Adrenal gland (tissue), 12 donors: Measurements from ENCODE around the gene SHMT2. TPM values are rescaled to one million over a fixed set of nuclear protein-coding genes. Genes with fewer than 3 reads are reported as not detected.

Experiments used
- DNase-seq, 7 donors: peaks; one replicate each; pipeline ENCODE4 v3.0.0-alpha.2; 2019 to 2020
- H3K27ac ChIP-seq, 5 donors: fragments of 200-600 bp; sonication (generic) in 4 of 5; 1 replicate in 3 of 5; 2 replicates in 2 of 5; pipeline versions ENCODE4 v1.5.1 to v1.8.0; 2016 to 2020; ENCODE audit warnings: mild to moderate bottlenecking in 1 of 5
- H3K27me3 ChIP-seq: fragments of 200-600 bp; 2 replicates; pipeline ENCODE4 v1.8.0; 2021
- H3K36me3 ChIP-seq, 2 donors: fragments of 200-600 bp; replicated peaks in 1 of 2; 1 replicate in 1 of 2; 2 replicates in 1 of 2; pipeline versions ENCODE4 v1.5.1 to v1.8.0; 2018 to 2022
- H3K4me1 ChIP-seq, 2 donors: fragments of 200-600 bp; replicated peaks in 1 of 2; 1 replicate in 1 of 2; 2 replicates in 1 of 2; pipeline versions ENCODE4 v1.5.1 to v1.8.0; 2018 to 2021
- H3K4me3 ChIP-seq, 4 donors: fragments of 200-600 bp; sonication (generic) in 3 of 4; one replicate each; pipeline ENCODE4 v1.5.1; 2016 to 2018
- H3K9me3 ChIP-seq, 3 donors: fragments of 200-600 bp; sonication (generic) in 1 of 3; replicated peaks in 1 of 3; 1 replicate in 2 of 3; 2 replicates in 1 of 3; pipeline versions ENCODE4 v1.5.1 to v1.8.0; 2016 to 2021
- POLR2A ChIP-seq, 2 donors: fragments of 450-650 bp; IDR thresholded peaks; one replicate each; pipeline ENCODE4 v1.6.1; 2017; ENCODE audit warnings: antibody characterized with exemption in 2 of 2, mild to moderate bottlenecking in 2 of 2, moderate library complexity in 1 of 2
- WGBS, 4 donors: extraction: QIAGEN DNeasy Blood & Tissue Kit in 2 of 4; methylation state at CpG; one replicate each; pipeline versions ENCODE4 v1.1.5 to v1.1.7; 2013 to 2017; 5-methylcytosine and 5-hydroxymethylcytosine counted together
- intact Hi-C, 2 donors: fragments of 100-400 bp; cut with DNase I; formaldehyde crosslinking; loops; one replicate each; pipeline versions ENCODE4 v1.14.1 to v1.15.0; 2022 to 2023
- polyA plus RNA-seq, 3 donors: library from polyadenylated mRNA; stranded (reverse); fragments of 200-250 nt in 2 of 3; fragments of 350-450 nt in 1 of 3; fragmentation: Illumina TruSeq in 1 of 3; extraction: RNeasy Lipid Tissue Mini Kit (QIAGEN cat#74804) in 1 of 3; gene quantifications; one replicate each; pipeline ENCODE4 v1.2.3, GENCODE V29; 2013 to 2014
- total RNA-seq, 9 donors: library from RNA; depleted of rRNA in 4 of 9; stranded (reverse); fragments of >200 nt in 4 of 9; fragments of 120-200 nt in 1 of 9; fragmentation: NEBNext Ultra II Directional in 1 of 9; extraction: Animal tissue kit (Norgen Biotek cat#: 25700) in 1 of 9; gene quantifications; one replicate each; pipeline versions ENCODE4 v1.1.0 to v1.2.4, GENCODE V29; 2013 to 2023
- TF ChIP-seq, protein P1 (sequence below), 6 experiments: fragments of 450-650 bp in 4 of 6; fragments of 200-600 bp in 2 of 6; sonication (generic) in 1 of 6; IDR thresholded peaks; 1 replicate in 5 of 6; 2 replicates in 1 of 6; pipeline versions ENCODE4 v1.5.1 to v1.8.0; 2016 to 2021; ENCODE audit warnings: antibody characterized with exemption in 6 of 6, mild to moderate bottlenecking in 2 of 6, moderate library complexity in 1 of 6
- donor health status: healthy with polysubstance abuse.
- donor health status: Bipolar disorder and iron deficiency.
- donor health status: DM: yes; HTN: yes; CAD: no.
- donor health status: DM: no; HTN: no; CAD: no.
- donor health status: DM: no; HTN: no; CAD: no.
- donor health status: DM: yes; HTN: yes; CAD: no.

Gene SHMT2
- total and polyA plus RNA-seq, 12 donors, result 25.2 to 94.7 (median 65.0) TPM

DNA sequence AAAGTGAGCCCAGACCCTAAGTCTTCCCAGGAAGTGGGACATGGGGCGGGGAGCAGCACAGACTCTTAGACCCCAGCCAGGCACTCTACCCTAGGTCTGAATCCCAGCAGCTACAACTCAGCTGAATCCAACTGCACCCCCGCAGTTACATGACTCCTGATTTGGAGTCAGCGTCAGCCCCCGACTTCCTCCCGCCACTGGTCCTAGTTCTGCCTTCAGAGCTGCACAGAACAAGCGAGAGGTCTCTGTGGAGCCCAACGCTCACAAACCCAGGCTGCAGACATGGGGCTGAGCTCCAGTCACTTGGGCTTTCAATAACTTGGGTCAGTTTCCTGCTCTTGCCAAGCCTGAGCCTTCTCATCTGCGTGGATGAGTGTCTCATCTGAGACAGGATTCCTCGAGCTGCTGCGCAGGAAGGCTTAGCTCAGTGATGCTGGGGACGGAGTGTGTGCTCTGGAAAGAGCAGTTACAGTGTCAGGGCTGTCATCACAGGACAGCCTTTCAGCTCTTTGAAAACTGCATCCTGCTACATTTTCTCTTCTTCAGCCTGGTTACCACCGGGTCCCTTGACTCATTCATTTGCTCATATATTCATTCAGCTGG is 43.5 kb upstream of the SHMT2 start:
- no peaks in the 10 kb centered on the region for H3K27me3 ChIP-seq
- no peak overlapping the region for H3K4me3 ChIP-seq
- intact Hi-C loops, result loop anchor here in 1 of 2 donors (10.0 kb wide), 1 partner anchor 111 kb away; the partner anchor contains the start of gene NEMP1
- H3K9me3 ChIP-seq, result no peaks in the 10 kb centered on the region
- H3K36me3 ChIP-seq, result peaks cover 0 to 74% of the 10 kb centered on the region in 2 donors
- no peak for TF ChIP-seq POLR2A (IDR thresholded peaks at IDR 0.05)
- TF ChIP-seq, protein P1, sequence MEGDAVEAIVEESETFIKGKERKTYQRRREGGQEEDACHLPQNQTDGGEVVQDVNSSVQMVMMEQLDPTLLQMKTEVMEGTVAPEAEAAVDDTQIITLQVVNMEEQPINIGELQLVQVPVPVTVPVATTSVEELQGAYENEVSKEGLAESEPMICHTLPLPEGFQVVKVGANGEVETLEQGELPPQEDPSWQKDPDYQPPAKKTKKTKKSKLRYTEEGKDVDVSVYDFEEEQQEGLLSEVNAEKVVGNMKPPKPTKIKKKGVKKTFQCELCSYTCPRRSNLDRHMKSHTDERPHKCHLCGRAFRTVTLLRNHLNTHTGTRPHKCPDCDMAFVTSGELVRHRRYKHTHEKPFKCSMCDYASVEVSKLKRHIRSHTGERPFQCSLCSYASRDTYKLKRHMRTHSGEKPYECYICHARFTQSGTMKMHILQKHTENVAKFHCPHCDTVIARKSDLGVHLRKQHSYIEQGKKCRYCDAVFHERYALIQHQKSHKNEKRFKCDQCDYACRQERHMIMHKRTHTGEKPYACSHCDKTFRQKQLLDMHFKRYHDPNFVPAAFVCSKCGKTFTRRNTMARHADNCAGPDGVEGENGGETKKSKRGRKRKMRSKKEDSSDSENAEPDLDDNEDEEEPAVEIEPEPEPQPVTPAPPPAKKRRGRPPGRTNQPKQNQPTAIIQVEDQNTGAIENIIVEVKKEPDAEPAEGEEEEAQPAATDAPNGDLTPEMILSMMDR (IDR thresholded peaks at IDR 0.05), result no peak
- no peak overlapping the region for H3K27ac ChIP-seq
- WGBS, 4 donors, result 83 to 91% (median 90%) methylated on average over 11 to 12 of the region's 12 CpGs
- no peak for DNase-seq
- H3K4me1 ChIP-seq, result no peaks in the 10 kb centered on the region

DNA sequence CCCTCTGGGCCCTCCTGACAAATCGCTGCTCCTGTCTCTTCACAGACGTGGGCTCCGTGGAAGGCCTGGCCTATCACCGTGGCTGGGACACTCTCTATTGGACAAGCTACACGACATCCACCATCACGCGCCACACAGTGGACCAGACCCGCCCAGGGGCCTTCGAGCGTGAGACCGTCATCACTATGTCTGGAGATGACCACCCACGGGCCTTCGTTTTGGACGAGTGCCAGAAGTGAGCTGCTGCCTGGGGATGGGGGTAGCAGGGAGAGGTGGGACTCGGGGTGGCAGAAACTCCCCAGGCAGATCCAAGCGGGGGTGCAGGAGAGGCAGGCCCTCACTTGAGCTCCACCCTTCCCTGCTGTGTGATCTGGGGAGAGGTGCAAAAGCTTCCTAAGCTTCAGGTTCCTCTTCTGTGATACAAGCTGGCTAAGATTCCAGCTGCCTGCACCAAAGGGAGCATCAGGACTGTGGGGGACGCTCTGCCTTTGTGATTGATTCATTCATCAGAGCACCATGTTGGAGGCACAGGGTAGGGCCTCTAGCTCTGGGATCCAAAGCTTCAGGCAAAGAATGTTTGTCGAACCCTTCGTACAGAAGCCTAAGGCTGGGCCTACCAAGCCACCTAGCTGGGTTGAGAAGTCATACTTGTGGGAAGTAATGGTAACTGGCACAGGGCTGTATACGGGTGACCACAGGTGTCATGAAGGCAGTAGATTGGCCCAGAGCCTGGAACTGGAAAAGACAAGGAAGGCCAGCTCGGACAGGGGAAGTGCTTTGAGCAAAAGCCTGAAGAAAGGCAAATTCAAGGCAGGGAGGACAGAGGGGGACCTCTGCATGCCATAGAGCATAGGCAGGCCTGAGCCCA is 42.1 kb upstream of the SHMT2 start:
- Histone ChIP-seq H3K27me3 (no peaks in the 10 kb centered on the region), H3K36me3 (peaks cover 0 to 80% of the 10 kb centered on the region in 2 donors), H3K27ac (no peak overlapping the region), H3K4me1 (no peaks in the 10 kb centered on the region), H3K4me3 (no peak overlapping the region), H3K9me3 (no peaks in the 10 kb centered on the region)
- DNase-seq, result no peak
- intact Hi-C loops, result loop anchor here in 1 of 2 donors (10.0 kb wide), 1 partner anchor 113 kb away; the partner anchor contains the start of gene NEMP1
- TF ChIP-seq, protein P1 (IDR thresholded peaks at IDR 0.05), result no peak
- TF ChIP-seq POLR2A (IDR thresholded peaks at IDR 0.05), result no peak
- 67 to 72% (median 70%) methylated on average over 5 to 21 of the region's 21 CpGs for WGBS, 4 donors

DNA sequence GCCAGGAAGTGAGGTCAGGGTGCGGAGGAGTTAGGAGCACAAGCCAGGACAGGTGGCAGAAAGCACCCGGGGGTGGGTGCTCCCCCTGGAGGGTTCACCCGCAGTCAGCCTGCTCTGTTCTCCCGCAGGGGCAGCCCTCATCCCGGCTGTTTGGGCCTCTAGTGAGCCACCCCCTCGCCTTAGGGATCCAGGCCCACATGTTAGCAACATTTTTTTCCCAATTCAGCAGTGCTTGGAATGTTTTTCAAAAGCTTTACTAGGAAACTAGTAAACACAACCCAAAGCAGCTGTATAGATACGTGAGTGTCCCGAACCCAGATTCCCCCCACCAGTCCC is 41.5 kb upstream of the SHMT2 start:
- 77 to 85% (median 84%) methylated on average over 5 to 8 of the region's 8 CpGs for WGBS, 4 donors
- Histone ChIP-seq H3K9me3 (no peaks in the 10 kb centered on the region), H3K27me3 (no peaks in the 10 kb centered on the region), H3K4me3 (no peak overlapping the region), H3K36me3 (peaks cover 0 to 86% of the 10 kb centered on the region in 2 donors), H3K4me1 (no peaks in the 10 kb centered on the region), H3K27ac (no peak overlapping the region)
- DNase-seq, result no peak
- intact Hi-C loops, result loop anchor here in 1 of 2 donors (10.0 kb wide), 1 partner anchor 113 kb away; the partner anchor contains the start of gene NEMP1
- no peak for TF ChIP-seq POLR2A (IDR thresholded peaks at IDR 0.05)
- TF ChIP-seq, protein P1 (IDR thresholded peaks at IDR 0.05), result no peak

DNA sequence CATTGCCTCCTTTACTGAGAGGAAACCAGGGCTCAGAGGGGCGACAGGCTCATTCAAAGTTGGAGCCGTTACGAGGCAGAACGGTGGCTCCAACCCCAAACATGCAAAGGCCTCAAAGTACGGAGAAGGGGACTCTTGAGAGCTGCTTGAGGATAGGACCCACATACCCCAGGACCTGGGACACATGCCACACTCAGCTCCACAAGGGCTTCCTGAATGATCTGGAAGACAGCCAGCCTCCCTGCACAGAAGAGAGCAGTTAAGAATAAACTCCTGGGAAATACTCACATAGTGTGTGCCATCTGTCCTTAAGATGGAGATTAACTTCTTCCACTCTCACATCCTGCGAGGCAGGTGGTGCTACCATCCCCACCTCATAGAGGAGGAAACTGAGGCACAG is 39.5 kb upstream of the SHMT2 start:
- Histone ChIP-seq H3K36me3 (peaks cover 0 to 86% of the 10 kb centered on the region in 2 donors), H3K9me3 (no peaks in the 10 kb centered on the region), H3K4me1 (no peaks in the 10 kb centered on the region), H3K4me3 (no peak overlapping the region), H3K27ac (no peak overlapping the region), H3K27me3 (no peaks in the 10 kb centered on the region)
- intact Hi-C loops, result no loop called here
- peak in 2 of 7 donors; percentile 22 to 29 for DNase-seq
- TF ChIP-seq, protein P1 (IDR thresholded peaks at IDR 0.05), result no peak
- 58 to 89% (median 76%) methylated on average over 6 of the region's 6 CpGs for WGBS, 4 donors
